Measurements from ENCODE around the gene IFIT5. TPM values are rescaled to one million over a fixed set of nuclear protein-coding genes. Genes with fewer than 3 reads are reported as not detected.

Gene IFIT5
- total and polyA plus RNA-seq, 2 donors from 2014 or later, result 11.0 to 23.3 TPM

- intact Hi-C loops (cut with DNase I), result no loop called here
- Histone ChIP-seq H3K27ac (ENCODE audit: low read depth in 2 of 2, low read length in 2 of 2) (no peak overlapping the region), H3K9me3 (ENCODE audit: control insufficient read depth in 2 of 3, insufficient read depth in 1 of 3, low read length in 3 of 3) (no peaks in the 10 kb centered on the region), H3K4me1 (ENCODE audit: control insufficient read depth in 2 of 3, insufficient read depth in 2 of 3, low read depth in 1 of 3, low read length in 3 of 3) (peaks cover 0 to 39% (median 22%) of the 10 kb centered on the region in 3 donors), H3K9ac (ENCODE audit: low read length in 3 of 3) (no peak overlapping the region), H3K27me3 (ENCODE audit: control insufficient read depth, insufficient read depth, low read length) (no peaks in the 10 kb centered on the region), H3K4me3 (ENCODE audit: low read length in 3 of 3) (no peak overlapping the region), H3K36me3 (ENCODE audit: control insufficient read depth in 2 of 3, insufficient read depth in 3 of 3, low read length in 3 of 3) (no peaks in the 10 kb centered on the region)
- DNase-seq (no peak), FAIRE-seq (no peak)
- TF ChIP-seq CTCF (IDR thresholded peaks at IDR 0.05; ENCODE audit: borderline replicate concordance, extremely low read depth, insufficient read depth), result no peak
These were observed 42.4 kb upstream of the IFIT5 start for GRCh38 chr10:89371987-89372386.

GRCh38 chr10:89373916-89374711 lies 40.3 kb upstream of the IFIT5 start:
- Histone ChIP-seq H3K27me3 (ENCODE audit: control insufficient read depth, insufficient read depth, low read length) (no peaks in the 10 kb centered on the region), H3K36me3 (ENCODE audit: control insufficient read depth in 2 of 3, insufficient read depth in 3 of 3, low read length in 3 of 3) (no peaks in the 10 kb centered on the region), H3K9me3 (ENCODE audit: control insufficient read depth in 2 of 3, insufficient read depth in 1 of 3, low read length in 3 of 3) (no peaks in the 10 kb centered on the region), H3K4me1 (ENCODE audit: control insufficient read depth in 2 of 3, insufficient read depth in 2 of 3, low read depth in 1 of 3, low read length in 3 of 3) (peaks cover 0 to 22% (median 18%) of the 10 kb centered on the region in 3 donors), H3K9ac (ENCODE audit: low read length in 3 of 3) (peak overlapping the region in 2 of 3 donors; percentile 13 to 72), H3K4me3 (ENCODE audit: low read length in 3 of 3) (peak overlapping the region in 1 of 3 donors; percentile 24), H3K27ac (ENCODE audit: low read depth in 2 of 2, low read length in 2 of 2) (peak overlapping the region; percentile 92 to 96)
- intact Hi-C loops (cut with DNase I), result no loop called here
- FAIRE-seq, result peak; percentile 96
- TF ChIP-seq CTCF (IDR thresholded peaks at IDR 0.05; ENCODE audit: borderline replicate concordance, extremely low read depth, insufficient read depth), result no peak
- peak in 3 of 5 donors; percentile 51 to 87 (median 84) for DNase-seq

- Histone ChIP-seq H3K9ac (ENCODE audit: low read length in 3 of 3) (peak overlapping the region in 1 of 3 donors; percentile 65), H3K27ac (ENCODE audit: low read depth in 2 of 2, low read length in 2 of 2) (peak overlapping the region; percentile 92 to 96), H3K4me1 (ENCODE audit: control insufficient read depth in 2 of 3, insufficient read depth in 2 of 3, low read depth in 1 of 3, low read length in 3 of 3) (peaks cover 0 to 18% (median 16%) of the 10 kb centered on the region in 3 donors), H3K9me3 (ENCODE audit: control insufficient read depth in 2 of 3, insufficient read depth in 1 of 3, low read length in 3 of 3) (no peaks in the 10 kb centered on the region), H3K36me3 (ENCODE audit: control insufficient read depth in 2 of 3, insufficient read depth in 3 of 3, low read length in 3 of 3) (no peaks in the 10 kb centered on the region), H3K27me3 (ENCODE audit: control insufficient read depth, insufficient read depth, low read length) (no peaks in the 10 kb centered on the region), H3K4me3 (ENCODE audit: low read length in 3 of 3) (no peak overlapping the region)
- no peak for TF ChIP-seq CTCF (IDR thresholded peaks at IDR 0.05; ENCODE audit: borderline replicate concordance, extremely low read depth, insufficient read depth)
- FAIRE-seq (no peak), DNase-seq (no peak)
- intact Hi-C loops (cut with DNase I), result no loop called here
These were observed 39.6 kb upstream of the IFIT5 start for GRCh38 chr10:89374713-89375141.
